OCI-LY3 (cell line): ENCODE measurements around the gene CSF2RB.

Source experiments
- CTCF ChIP-seq: fragments of 200-600, 300-600 bp; sonication (generic); IDR thresholded peaks from 2 replicates; pipeline ENCODE4 v1.5.1; 2014; ENCODE audit warnings: antibody characterized with exemption, low read length, low read depth
- EZH2phosphoT487 ChIP-seq: fragments of 200-600 bp; shearing (Covaris generic); IDR thresholded peaks from 2 replicates; pipeline ENCODE4 v1.6.1; 2018; ENCODE audit warnings: antibody characterized with exemption, mixed run types, low read depth

GRCh38 chr22:36955691-36956090, 42.3 kb downstream of the CSF2RB start:
- no peak for TF ChIP-seq CTCF
- TF ChIP-seq EZH2phosphoT487, result no peak
